HG03342 (cell line): ENCODE results near the gene UBASH3A.

Source experiments
- ATAC-seq: cut with Tn5 transposase; IDR thresholded peaks from one replicate; pipeline ENCODE4 v1.9.1; 2021; ENCODE audit warnings: mild to moderate bottlenecking, moderate library complexity; ENCODE audit not compliant: unreplicated experiment

Gene UBASH3A

GRCh38 chr21:42409366-42409765 is 5.7 kb downstream of the UBASH3A start:
- ATAC-seq: no peak

GRCh38 chr21:42411197-42411869 is 7.6 kb downstream of the UBASH3A start:
- no peak for ATAC-seq

GRCh38 chr21:42411891-42412635 is 8.4 kb downstream of the UBASH3A start:
- ATAC-seq: no peak

GRCh38 chr21:42412636-42412933 is 8.9 kb downstream of the UBASH3A start:
- ATAC-seq: no peak

- no peak for ATAC-seq
Observed at GRCh38 chr21:42413093-42413492, 9.4 kb downstream of the UBASH3A start.

- ATAC-seq: no peak
Observed at GRCh38 chr21:42413500-42413899, 9.8 kb downstream of the UBASH3A start.

- no peak for ATAC-seq
Observed at GRCh38 chr21:42414066-42414465, 10.4 kb downstream of the UBASH3A start.

GRCh38 chr21:42414553-42414927 is 10.8 kb downstream of the UBASH3A start:
- ATAC-seq: no peak

GRCh38 chr21:42414928-42415769 is 11.4 kb downstream of the UBASH3A start:
- peak; percentile 65 for ATAC-seq

GRCh38 chr21:42417533-42417932 is 13.8 kb downstream of the UBASH3A start:
- ATAC-seq: no peak

GRCh38 chr21:42418886-42419285 is 15.2 kb downstream of the UBASH3A start:
- no peak for ATAC-seq

- ATAC-seq: no peak
Observed at GRCh38 chr21:42419845-42420244, 16.1 kb downstream of the UBASH3A start.

GRCh38 chr21:42421018-42421793 is 17.5 kb downstream of the UBASH3A start:
- no peak for ATAC-seq

- peak; percentile 53 for ATAC-seq
Observed at GRCh38 chr21:42423197-42423675, 19.5 kb downstream of the UBASH3A start.

- ATAC-seq: no peak
Observed at GRCh38 chr21:42423685-42424084, 20.0 kb downstream of the UBASH3A start.

GRCh38 chr21:42424914-42425541 is 21.3 kb downstream of the UBASH3A start:
- ATAC-seq: no peak

GRCh38 chr21:42425591-42425990 is 21.9 kb downstream of the UBASH3A start:
- no peak for ATAC-seq

GRCh38 chr21:42426424-42426823 is 22.7 kb downstream of the UBASH3A start:
- ATAC-seq: no peak

- ATAC-seq: no peak
Observed at GRCh38 chr21:42426876-42427480, 23.3 kb downstream of the UBASH3A start.

- ATAC-seq: no peak
Observed at GRCh38 chr21:42427809-42428419, 24.2 kb downstream of the UBASH3A start.
